ENCODE results near the gene KLKB1. TPM values are rescaled to one million over a fixed set of nuclear protein-coding genes. Genes with fewer than 3 reads are reported as not detected.

The KLKB1 gene
- total RNA-seq, 1 experiment from 2014 or later, result not detected

DNA sequence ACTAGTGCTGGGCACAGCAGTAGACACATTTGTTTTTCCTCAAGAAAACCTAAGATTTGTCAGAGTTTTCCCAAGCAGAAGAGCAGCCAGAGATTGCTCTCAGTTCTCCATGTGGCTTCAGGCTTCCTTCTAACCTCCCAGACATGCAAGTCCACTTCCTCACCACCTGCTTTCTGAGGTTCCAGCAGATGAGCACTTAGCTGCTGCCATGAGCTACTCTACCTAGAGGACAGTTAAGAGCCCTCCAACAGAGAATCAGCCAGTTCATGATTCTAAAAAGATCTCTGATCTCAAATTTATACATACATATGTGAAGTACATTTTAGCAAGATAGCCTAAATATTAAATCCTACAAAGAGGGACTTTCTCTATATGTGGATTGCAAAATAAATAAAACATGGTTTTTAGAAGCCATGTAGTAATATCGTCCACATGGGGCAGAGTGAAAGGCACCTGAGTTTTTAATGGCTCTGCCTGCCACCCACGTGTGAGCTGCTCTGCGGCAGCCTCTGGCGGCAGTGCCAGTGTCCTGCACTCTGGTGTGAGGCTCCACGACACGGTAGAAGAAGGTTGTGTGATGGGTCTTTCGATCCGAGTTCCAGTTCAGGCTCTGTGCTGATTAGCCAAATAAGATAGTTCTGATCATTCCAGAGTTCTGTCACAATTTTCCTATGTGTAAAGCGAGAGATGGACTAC lies 25.6 kb upstream of the KLKB1 start:
- H3K36me3 ChIP-seq (ENCODE audit: control insufficient read depth, insufficient read depth, low read length), result no peaks in the 10 kb centered on the region
- DNase-seq (ENCODE audit: low read depth, low spot score) (peak; percentile 39), ATAC-seq (peak; percentile 93)
- H3K27me3 ChIP-seq (ENCODE audit: control insufficient read depth, insufficient read depth, low read length), result no peaks in the 10 kb centered on the region
- intact Hi-C loops (cut with micrococcal nuclease; ENCODE audit: unreplicated experiment), result no loop called here
- H3K9me3 ChIP-seq (ENCODE audit: control insufficient read depth, insufficient read depth, low read depth, low read length), result no peaks in the 10 kb centered on the region
- BruUV-seq (replicated peaks), result no TSS peak
- no peaks in the 10 kb centered on the region for H3K4me1 ChIP-seq (ENCODE audit: control insufficient read depth, insufficient read depth, low read length)
- TF ChIP-seq, protein P1, sequence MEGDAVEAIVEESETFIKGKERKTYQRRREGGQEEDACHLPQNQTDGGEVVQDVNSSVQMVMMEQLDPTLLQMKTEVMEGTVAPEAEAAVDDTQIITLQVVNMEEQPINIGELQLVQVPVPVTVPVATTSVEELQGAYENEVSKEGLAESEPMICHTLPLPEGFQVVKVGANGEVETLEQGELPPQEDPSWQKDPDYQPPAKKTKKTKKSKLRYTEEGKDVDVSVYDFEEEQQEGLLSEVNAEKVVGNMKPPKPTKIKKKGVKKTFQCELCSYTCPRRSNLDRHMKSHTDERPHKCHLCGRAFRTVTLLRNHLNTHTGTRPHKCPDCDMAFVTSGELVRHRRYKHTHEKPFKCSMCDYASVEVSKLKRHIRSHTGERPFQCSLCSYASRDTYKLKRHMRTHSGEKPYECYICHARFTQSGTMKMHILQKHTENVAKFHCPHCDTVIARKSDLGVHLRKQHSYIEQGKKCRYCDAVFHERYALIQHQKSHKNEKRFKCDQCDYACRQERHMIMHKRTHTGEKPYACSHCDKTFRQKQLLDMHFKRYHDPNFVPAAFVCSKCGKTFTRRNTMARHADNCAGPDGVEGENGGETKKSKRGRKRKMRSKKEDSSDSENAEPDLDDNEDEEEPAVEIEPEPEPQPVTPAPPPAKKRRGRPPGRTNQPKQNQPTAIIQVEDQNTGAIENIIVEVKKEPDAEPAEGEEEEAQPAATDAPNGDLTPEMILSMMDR (IDR thresholded peaks at IDR 0.05), result peak; percentile 89
- TF ChIP-seq, protein P2, sequence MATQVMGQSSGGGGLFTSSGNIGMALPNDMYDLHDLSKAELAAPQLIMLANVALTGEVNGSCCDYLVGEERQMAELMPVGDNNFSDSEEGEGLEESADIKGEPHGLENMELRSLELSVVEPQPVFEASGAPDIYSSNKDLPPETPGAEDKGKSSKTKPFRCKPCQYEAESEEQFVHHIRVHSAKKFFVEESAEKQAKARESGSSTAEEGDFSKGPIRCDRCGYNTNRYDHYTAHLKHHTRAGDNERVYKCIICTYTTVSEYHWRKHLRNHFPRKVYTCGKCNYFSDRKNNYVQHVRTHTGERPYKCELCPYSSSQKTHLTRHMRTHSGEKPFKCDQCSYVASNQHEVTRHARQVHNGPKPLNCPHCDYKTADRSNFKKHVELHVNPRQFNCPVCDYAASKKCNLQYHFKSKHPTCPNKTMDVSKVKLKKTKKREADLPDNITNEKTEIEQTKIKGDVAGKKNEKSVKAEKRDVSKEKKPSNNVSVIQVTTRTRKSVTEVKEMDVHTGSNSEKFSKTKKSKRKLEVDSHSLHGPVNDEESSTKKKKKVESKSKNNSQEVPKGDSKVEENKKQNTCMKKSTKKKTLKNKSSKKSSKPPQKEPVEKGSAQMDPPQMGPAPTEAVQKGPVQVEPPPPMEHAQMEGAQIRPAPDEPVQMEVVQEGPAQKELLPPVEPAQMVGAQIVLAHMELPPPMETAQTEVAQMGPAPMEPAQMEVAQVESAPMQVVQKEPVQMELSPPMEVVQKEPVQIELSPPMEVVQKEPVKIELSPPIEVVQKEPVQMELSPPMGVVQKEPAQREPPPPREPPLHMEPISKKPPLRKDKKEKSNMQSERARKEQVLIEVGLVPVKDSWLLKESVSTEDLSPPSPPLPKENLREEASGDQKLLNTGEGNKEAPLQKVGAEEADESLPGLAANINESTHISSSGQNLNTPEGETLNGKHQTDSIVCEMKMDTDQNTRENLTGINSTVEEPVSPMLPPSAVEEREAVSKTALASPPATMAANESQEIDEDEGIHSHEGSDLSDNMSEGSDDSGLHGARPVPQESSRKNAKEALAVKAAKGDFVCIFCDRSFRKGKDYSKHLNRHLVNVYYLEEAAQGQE (IDR thresholded peaks at IDR 0.05; ENCODE audit: insufficient read depth in 1 of 2, low read depth in 2 of 2, low read length in 1 of 2), result no peak
- in situ Hi-C loops (cut with HindIII; ENCODE audit: low pct_unique_long_range_greater_than_20kb, low sequenced_read_pairs), result no loop called here
- POLR2A ChIA-PET, result no interaction called here
- CTCF ChIA-PET, result no interaction called here
- no peak overlapping the region for H3K4me3 ChIP-seq (ENCODE audit: low read depth in 2 of 2, low read length in 2 of 2)
- no peak overlapping the region for H3K27ac ChIP-seq (ENCODE audit: low read length)

DNA sequence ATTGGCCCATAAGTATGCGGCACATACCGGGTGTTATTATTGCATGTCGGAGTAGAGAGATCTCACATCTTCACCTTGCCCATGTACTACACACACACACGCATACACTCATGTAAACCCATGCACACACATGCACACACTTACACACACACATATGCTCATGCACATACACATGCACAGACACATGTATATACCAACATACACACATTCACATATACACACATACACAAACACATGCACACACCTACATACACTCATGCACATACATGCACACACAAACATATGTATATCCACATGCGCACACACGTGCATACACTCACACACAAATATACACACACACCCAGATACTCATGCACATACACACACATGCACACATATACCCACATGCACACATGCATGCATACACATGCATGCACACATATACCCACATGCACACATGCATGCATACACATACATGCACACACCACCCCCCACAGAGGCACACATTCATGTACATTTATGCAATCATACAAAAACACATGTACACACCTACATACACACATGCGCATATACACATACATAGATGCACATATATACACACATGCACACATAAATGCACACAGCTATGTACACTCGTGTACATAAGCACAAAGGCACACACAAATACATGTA lies 24.7 kb upstream of the KLKB1 start:
- CTCF ChIA-PET, result no interaction called here
- Histone ChIP-seq H3K27me3 (ENCODE audit: control insufficient read depth, insufficient read depth, low read length) (no peaks in the 10 kb centered on the region), H3K36me3 (ENCODE audit: control insufficient read depth, insufficient read depth, low read length) (no peaks in the 10 kb centered on the region), H3K4me1 (ENCODE audit: control insufficient read depth, insufficient read depth, low read length) (no peaks in the 10 kb centered on the region), H3K4me3 (ENCODE audit: low read depth in 2 of 2, low read length in 2 of 2) (no peak overlapping the region), H3K27ac (ENCODE audit: low read length) (no peak overlapping the region), H3K9me3 (ENCODE audit: control insufficient read depth, insufficient read depth, low read depth, low read length) (no peaks in the 10 kb centered on the region)
- no TSS peak for BruUV-seq (replicated peaks)
- no peak for TF ChIP-seq POLR2AphosphoS5 (IDR thresholded peaks at IDR 0.05; ENCODE audit: low read depth, low read length)
- TF ChIP-seq TCF7L2 (IDR thresholded peaks at IDR 0.05; ENCODE audit: low read depth, low read length), result no peak
- TF ChIP-seq, protein P2 (IDR thresholded peaks at IDR 0.05; ENCODE audit: insufficient read depth in 1 of 2, low read depth in 2 of 2, low read length in 1 of 2), result no peak
- no peak for TF ChIP-seq SIN3A (IDR thresholded peaks at IDR 0.05; ENCODE audit: borderline replicate concordance, insufficient read depth, low read depth, low read length)
- TF ChIP-seq, protein P1 (IDR thresholded peaks at IDR 0.05), result no peak
- POLR2A ChIA-PET, result no interaction called here
- no peak for DNase-seq (ENCODE audit: low read depth, low spot score)
- intact Hi-C loops (cut with micrococcal nuclease; ENCODE audit: unreplicated experiment), result no loop called here
- ATAC-seq, result no peak
- in situ Hi-C loops (cut with HindIII; ENCODE audit: low pct_unique_long_range_greater_than_20kb, low sequenced_read_pairs), result no loop called here

Measured in Panc1 (cell line).